ENCODE measurements around the gene PCDHAC1. TPM values are rescaled to one million over a fixed set of nuclear protein-coding genes. Genes with fewer than 3 reads are reported as not detected.

The PCDHAC1 gene
- total RNA-seq, 1 experiment from 2014 or later, result 7.2 TPM

DNA sequence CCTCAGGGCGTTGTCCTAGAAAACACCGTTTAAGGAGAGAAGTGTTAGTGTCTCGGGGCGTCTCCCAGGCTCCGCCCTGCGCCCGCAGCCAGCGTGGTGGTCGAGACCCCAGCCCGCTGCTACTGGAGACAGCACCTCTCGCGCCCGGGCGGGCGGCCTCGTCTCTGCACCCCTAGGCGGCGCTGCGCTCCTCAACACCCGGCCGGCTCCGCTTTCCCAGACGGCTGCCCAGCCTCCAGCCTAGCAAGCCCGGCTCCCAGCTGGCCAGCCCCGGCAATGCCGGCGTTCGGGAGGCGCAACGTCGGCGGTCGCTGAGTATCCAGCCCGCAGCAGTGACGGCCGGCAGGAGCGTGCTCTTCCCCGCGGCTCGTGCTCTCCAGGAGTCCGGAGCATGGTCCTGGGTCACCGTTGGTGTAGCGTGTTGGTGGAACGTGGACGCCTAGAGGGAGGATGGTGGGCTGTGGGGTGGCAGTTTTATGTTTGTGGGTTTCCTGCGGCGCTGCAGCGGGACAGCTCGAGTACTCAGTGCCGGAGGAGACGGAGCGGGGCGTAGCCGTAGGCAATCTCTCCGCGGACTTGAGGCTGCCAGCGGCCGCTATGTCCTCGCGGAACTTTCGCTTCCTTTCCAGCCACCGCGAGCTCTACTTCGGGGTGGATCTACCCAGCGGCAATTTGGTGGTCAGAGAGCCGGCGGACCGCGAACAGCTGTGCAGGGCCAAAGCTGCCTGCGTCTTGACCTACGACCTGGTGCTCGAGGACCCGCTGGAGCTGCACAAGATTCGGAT lies 536 bp downstream of the PCDHAC1 start:
- no TSS peak for BruUV-seq (replicated peaks)
- POLR2A ChIA-PET (ENCODE audit: low non-redundant PET), result interaction anchor here (0.7 to 1.0 kb wide), 2 partner anchors 40 to 78 kb away, joined by 4 to 7 read pairs; no protein-coding TSS in a partner anchor
- Histone ChIP-seq H3K27ac (ENCODE audit: low read depth, low read length, poor library complexity, severe bottlenecking) (peak overlapping the region; percentile 47), H3K27me3 (replicated peaks; ENCODE audit: insufficient read depth, low read depth, low read length, poor library complexity) (no peaks in the 10 kb centered on the region), H3K9me3 (ENCODE audit: low read depth, low read length, poor library complexity, severe bottlenecking) (no peaks in the 10 kb centered on the region), H3K4me1 (ENCODE audit: insufficient read depth, low read length, poor library complexity, severe bottlenecking) (peaks cover 6% of the 10 kb centered on the region), H3K4me3 (ENCODE audit: low read depth, low read length, poor library complexity, severe bottlenecking) (peak overlapping the region; percentile 73), H3K36me3 (ENCODE audit: insufficient read depth, low read length, poor library complexity, severe bottlenecking) (no peaks in the 10 kb centered on the region)
- CTCF ChIA-PET, result interaction anchor here (0.6 to 3.0 kb wide), 6 partner anchors 51 to 114 kb away, joined by 3 to 67 read pairs (median 8); no protein-coding TSS in a partner anchor
- peak; percentile 95 for DNase-seq (ENCODE audit: low spot score)
- intact Hi-C loops (cut with micrococcal nuclease; ENCODE audit: unreplicated experiment), result loop anchor here (1.0 kb wide), 1 partner anchor 114 kb away; no protein-coding TSS in a partner anchor
- TF ChIP-seq, protein P1, sequence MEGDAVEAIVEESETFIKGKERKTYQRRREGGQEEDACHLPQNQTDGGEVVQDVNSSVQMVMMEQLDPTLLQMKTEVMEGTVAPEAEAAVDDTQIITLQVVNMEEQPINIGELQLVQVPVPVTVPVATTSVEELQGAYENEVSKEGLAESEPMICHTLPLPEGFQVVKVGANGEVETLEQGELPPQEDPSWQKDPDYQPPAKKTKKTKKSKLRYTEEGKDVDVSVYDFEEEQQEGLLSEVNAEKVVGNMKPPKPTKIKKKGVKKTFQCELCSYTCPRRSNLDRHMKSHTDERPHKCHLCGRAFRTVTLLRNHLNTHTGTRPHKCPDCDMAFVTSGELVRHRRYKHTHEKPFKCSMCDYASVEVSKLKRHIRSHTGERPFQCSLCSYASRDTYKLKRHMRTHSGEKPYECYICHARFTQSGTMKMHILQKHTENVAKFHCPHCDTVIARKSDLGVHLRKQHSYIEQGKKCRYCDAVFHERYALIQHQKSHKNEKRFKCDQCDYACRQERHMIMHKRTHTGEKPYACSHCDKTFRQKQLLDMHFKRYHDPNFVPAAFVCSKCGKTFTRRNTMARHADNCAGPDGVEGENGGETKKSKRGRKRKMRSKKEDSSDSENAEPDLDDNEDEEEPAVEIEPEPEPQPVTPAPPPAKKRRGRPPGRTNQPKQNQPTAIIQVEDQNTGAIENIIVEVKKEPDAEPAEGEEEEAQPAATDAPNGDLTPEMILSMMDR (conservative IDR thresholded peaks at IDR 0.05; ENCODE audit: low read depth, low read length), result peak; percentile 98
- no peak for TF ChIP-seq EZH2 (IDR thresholded peaks at IDR 0.05; ENCODE audit: borderline replicate concordance, low read depth, low read length, poor library complexity, severe bottlenecking)

DNA sequence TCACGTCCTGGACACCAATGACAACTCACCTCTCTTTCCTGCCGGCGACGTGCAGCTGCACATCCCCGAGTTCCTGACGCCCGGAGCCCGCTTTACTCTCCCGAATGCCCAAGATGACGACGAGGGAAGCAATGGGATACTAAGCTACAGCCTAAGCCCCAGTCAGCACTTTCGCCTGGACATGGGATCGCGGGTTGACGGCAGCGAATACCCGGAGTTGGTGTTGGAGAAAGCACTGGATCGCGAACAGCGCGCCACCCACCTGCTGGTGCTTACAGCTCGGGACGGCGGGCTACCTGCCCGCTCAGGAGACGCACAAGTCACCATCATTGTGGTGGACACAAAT lies 1.1 kb downstream of the PCDHAC1 start:
- no peaks in the 10 kb centered on the region for H3K36me3 ChIP-seq (ENCODE audit: insufficient read depth, low read length, poor library complexity, severe bottlenecking)
- DNase-seq (ENCODE audit: low spot score), result peak; percentile 16
- H3K4me1 ChIP-seq (ENCODE audit: insufficient read depth, low read length, poor library complexity, severe bottlenecking), result peaks cover 6% of the 10 kb centered on the region
- no peaks in the 10 kb centered on the region for H3K27me3 ChIP-seq (replicated peaks; ENCODE audit: insufficient read depth, low read depth, low read length, poor library complexity)
- TF ChIP-seq, protein P1 (conservative IDR thresholded peaks at IDR 0.05; ENCODE audit: low read depth, low read length), result no peak
- TF ChIP-seq EZH2 (IDR thresholded peaks at IDR 0.05; ENCODE audit: borderline replicate concordance, low read depth, low read length, poor library complexity, severe bottlenecking), result no peak
- peak overlapping the region; percentile 73 for H3K4me3 ChIP-seq (ENCODE audit: low read depth, low read length, poor library complexity, severe bottlenecking)
- CTCF ChIA-PET, result interaction anchor here (0.6 to 3.0 kb wide), 4 partner anchors 51 to 113 kb away, joined by 6 to 67 read pairs (median 8); no protein-coding TSS in a partner anchor
- POLR2A ChIA-PET (ENCODE audit: low non-redundant PET), result interaction anchor here (0.7 kb wide), 1 partner anchor 41 kb away, joined by 7 read pairs; no protein-coding TSS in a partner anchor
- intact Hi-C loops (cut with micrococcal nuclease; ENCODE audit: unreplicated experiment), result no loop called here
- peak overlapping the region; percentile 47 for H3K27ac ChIP-seq (ENCODE audit: low read depth, low read length, poor library complexity, severe bottlenecking)
- no peaks in the 10 kb centered on the region for H3K9me3 ChIP-seq (ENCODE audit: low read depth, low read length, poor library complexity, severe bottlenecking)
- BruUV-seq (replicated peaks), result no TSS peak

DNA sequence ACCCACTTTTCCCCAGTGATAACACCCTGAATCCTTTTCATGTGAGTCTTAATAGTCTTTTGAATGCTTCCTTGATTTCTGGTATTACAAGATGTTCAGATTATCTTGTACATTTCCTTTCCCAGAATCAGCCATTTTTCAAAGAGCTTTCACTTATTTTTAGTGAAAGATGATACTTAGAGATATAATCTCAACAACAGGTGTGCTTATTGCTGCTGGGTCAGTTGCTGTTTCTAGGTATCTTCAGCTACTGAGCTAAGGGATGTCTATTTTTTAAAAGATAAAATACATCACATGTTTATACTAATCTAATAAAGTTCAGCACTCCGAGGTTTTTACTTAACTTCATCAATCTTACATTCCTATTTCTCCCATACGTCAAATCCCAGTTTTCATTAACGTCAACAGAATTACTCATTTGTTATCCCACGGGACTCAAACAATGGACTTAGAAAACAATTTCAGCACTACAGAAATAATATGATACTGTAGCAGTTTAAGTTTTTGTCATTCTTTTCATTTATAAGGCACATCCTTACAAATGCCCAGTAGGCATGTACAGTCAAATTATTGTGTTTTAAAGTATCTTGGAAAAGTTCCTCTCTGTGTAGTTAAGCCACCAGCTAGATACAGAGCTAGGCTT lies 9.0 kb downstream of the PCDHAC1 start:
- no TSS peak for BruUV-seq (replicated peaks)
- CTCF ChIA-PET, result interaction anchor here (0.6 kb wide), 1 partner anchor 257 kb away, joined by 3 read pairs; no protein-coding TSS in a partner anchor

More for the DNA sequence above, 9.0 kb downstream of the PCDHAC1 start:
- DNase-seq (ENCODE audit: low spot score), result no peak
- no peak for TF ChIP-seq EZH2 (IDR thresholded peaks at IDR 0.05; ENCODE audit: borderline replicate concordance, low read depth, low read length, poor library complexity, severe bottlenecking)
- TF ChIP-seq, protein P1 (conservative IDR thresholded peaks at IDR 0.05; ENCODE audit: low read depth, low read length), result no peak
- no peaks in the 10 kb centered on the region for H3K9me3 ChIP-seq (ENCODE audit: low read depth, low read length, poor library complexity, severe bottlenecking)
- no peaks in the 10 kb centered on the region for H3K27me3 ChIP-seq (replicated peaks; ENCODE audit: insufficient read depth, low read depth, low read length, poor library complexity)
- no peak overlapping the region for H3K27ac ChIP-seq (ENCODE audit: low read depth, low read length, poor library complexity, severe bottlenecking)
- POLR2A ChIA-PET (ENCODE audit: low non-redundant PET), result no interaction called here
- H3K4me3 ChIP-seq (ENCODE audit: low read depth, low read length, poor library complexity, severe bottlenecking), result no peak overlapping the region
- no peaks in the 10 kb centered on the region for H3K4me1 ChIP-seq (ENCODE audit: insufficient read depth, low read length, poor library complexity, severe bottlenecking)
- intact Hi-C loops (cut with micrococcal nuclease; ENCODE audit: unreplicated experiment), result no loop called here
- H3K36me3 ChIP-seq (ENCODE audit: insufficient read depth, low read length, poor library complexity, severe bottlenecking), result no peaks in the 10 kb centered on the region

Data from A673 (cell line).